HG02973 (cell line): ENCODE results near the gene ZNG1E.
"Not testable (repeated sequence)": the region's sequence is repeated elsewhere in the genome, so short reads cannot be mapped to it uniquely, and the experiment has no call there.

Experiments
- ATAC-seq: cut with Tn5 transposase; IDR thresholded peaks from one replicate; pipeline ENCODE4 v1.9.1; 2021; ENCODE audit warnings: moderate library complexity; ENCODE audit not compliant: unreplicated experiment

ZNG1E gene

GRCh38 chr9:65675589-65676021, at the start of gene ZNG1E:
Gene ZNG1E (plus strand): TSS chr9:65675928. CDS start chr9:65675977, 49 bp downstream.
- ATAC-seq: not testable (repeated sequence)

GRCh38 chr9:65673579-65673978, 2.1 kb upstream of the ZNG1E start:
- not testable (repeated sequence) for ATAC-seq

- ATAC-seq: not testable (repeated sequence)
These were observed 710 bp upstream of the ZNG1E start for GRCh38 chr9:65675018-65675417.

GRCh38 chr9:65676389-65676788, 661 bp downstream of the ZNG1E start:
- ATAC-seq: not testable (repeated sequence)

GRCh38 chr9:65678533-65678932, 2.8 kb downstream of the ZNG1E start:
- ATAC-seq: not testable (repeated sequence)

- not testable (repeated sequence) for ATAC-seq
These were observed 27.8 kb downstream of the ZNG1E start for GRCh38 chr9:65703550-65703949.

- ATAC-seq: not testable (repeated sequence)
These were observed 38.7 kb downstream of the ZNG1E start for GRCh38 chr9:65714445-65714844.

- ATAC-seq: not testable (repeated sequence)
These were observed 61.4 kb downstream of the ZNG1E start, which contains the start of gene FOXD4L4 for GRCh38 chr9:65737096-65737564. Gene FOXD4L4 (plus strand): TSS chr9:65737146. CDS start chr9:65737146, 0 bp downstream.

- not testable (repeated sequence) for ATAC-seq
These were observed 62.4 kb downstream of the ZNG1E start for GRCh38 chr9:65738133-65738532.
